ENCODE data around the gene FAT1.

The FAT1 gene

GRCh38 chr4:186570193-186570996 lies 153.3 kb downstream of the FAT1 start:
- DNase-seq (ENCODE audit: low read depth) = peak; percentile 62
- H3K4me3 ChIP-seq (ENCODE audit: low read length) = peak overlapping the region; percentile 50
- no peak for TF ChIP-seq CTCF (conservative IDR thresholded peaks at IDR 0.05; ENCODE audit: low read depth, low read length)

DNA sequence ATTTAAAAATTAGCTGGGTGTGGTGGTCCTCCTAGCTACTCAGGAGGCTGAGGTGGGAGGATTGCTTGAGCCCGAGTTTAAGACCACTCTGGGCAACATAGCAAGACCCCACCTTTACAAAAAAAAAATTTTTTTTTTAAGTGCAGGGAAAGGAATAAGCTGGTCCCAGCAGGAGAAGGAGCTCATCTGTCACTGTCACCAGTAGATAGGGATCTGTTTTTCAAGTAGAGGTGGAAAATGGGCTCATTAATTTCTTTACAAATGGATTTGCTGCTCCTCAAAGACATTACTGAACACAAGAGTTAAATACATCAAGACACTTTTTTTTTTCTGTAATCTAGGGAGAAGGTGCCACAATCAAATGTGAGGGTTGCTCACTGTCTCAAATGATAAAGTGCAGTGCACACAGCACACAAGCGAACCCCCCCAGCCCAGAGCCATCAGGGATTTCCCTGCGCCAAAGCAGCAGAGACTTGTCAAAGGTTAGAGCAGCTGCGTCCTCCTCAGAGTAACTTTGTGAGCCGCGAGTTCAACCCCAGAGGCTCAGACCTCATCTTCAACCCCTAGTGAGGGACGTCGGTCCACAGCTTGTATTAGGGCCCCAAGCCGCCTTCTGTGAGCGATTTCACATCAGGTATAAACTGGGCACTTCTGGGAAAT lies 154.0 kb downstream of the FAT1 start:
- H3K4me3 ChIP-seq (ENCODE audit: low read length) = peak overlapping the region; percentile 50
- no peak for DNase-seq (ENCODE audit: low read depth)
- TF ChIP-seq CTCF (conservative IDR thresholded peaks at IDR 0.05; ENCODE audit: low read depth, low read length) = no peak

- no peak for DNase-seq (ENCODE audit: low read depth)
- no peak for TF ChIP-seq CTCF (conservative IDR thresholded peaks at IDR 0.05; ENCODE audit: low read depth, low read length)
- H3K4me3 ChIP-seq (ENCODE audit: low read length) = no peak overlapping the region
Measured at GRCh38 chr4:186566068-186566467, 157.6 kb downstream of the FAT1 start.

DNA sequence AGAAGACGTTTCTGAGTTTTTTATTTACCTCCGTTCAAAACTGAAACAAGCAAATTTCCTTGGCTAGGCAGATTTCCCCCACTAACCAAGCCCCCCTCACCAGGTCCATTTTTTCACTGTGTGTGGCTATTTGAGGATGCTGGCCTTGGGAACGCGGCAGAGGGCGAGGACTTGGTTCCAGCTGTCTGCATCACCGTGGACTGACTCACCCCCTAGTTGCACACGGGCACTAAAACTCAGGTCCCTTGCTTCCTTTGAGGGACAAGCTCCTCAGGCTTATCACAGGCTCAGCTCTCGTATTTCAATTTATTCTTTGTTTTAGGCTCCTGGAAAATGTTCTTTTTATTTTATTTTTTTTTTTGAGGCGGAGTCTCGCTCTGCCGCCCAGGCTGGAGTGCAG lies 159.9 kb downstream of the FAT1 start:
- DNase-seq (ENCODE audit: low read depth) = no peak
- H3K4me3 ChIP-seq (ENCODE audit: low read length) = no peak overlapping the region
- no peak for TF ChIP-seq CTCF (conservative IDR thresholded peaks at IDR 0.05; ENCODE audit: low read depth, low read length)

DNA sequence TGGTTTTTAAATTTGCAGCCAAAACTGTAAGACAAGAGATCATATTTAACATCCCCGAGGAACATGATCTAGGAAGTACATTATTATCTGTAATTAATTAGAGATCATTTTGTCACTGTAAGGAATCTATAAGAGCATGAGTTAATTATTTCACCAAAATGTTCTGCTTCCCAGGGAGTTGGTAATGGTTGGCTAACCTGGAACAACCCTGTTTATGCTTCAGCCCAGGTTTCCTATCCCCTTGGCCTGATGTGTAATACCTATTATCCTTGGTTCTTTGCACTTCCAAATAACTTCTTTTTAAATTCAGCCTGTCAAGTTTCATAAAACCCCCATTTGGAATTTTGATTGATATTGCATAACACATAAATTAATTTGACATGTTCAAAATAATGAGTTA lies 161.9 kb downstream of the FAT1 start:
- no peak for DNase-seq (ENCODE audit: low read depth)
- TF ChIP-seq CTCF (conservative IDR thresholded peaks at IDR 0.05; ENCODE audit: low read depth, low read length) = no peak
- H3K4me3 ChIP-seq (ENCODE audit: low read length) = no peak overlapping the region

GRCh38 chr4:186560647-186561046 lies 163.0 kb downstream of the FAT1 start:
- TF ChIP-seq CTCF (conservative IDR thresholded peaks at IDR 0.05; ENCODE audit: low read depth, low read length) = no peak
- DNase-seq (ENCODE audit: low read depth) = no peak
- no peak overlapping the region for H3K4me3 ChIP-seq (ENCODE audit: low read length)

DNA sequence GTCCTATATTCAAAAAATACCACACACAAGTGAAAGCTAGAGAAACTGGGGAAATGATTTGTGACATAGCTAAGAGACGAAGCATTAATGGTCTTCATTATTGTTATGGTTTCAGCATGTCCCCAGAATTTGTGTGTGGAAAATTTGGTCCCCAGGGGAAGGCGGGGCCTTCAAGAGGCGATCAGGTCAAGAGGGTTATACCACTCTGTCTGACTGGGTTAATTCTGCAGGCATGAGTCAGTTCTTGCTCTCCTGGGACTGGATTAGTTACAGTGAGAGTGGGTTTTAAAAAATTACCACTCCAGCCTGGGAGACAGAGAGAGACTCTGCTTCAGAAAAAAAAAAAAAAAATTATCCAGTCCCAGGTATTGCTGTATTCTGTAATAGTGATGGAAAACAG lies 166.2 kb downstream of the FAT1 start:
- DNase-seq (ENCODE audit: low read depth) = no peak
- TF ChIP-seq CTCF (conservative IDR thresholded peaks at IDR 0.05; ENCODE audit: low read depth, low read length) = no peak
- no peak overlapping the region for H3K4me3 ChIP-seq (ENCODE audit: low read length)
